ENCODE data around the gene MYO9A.

The MYO9A gene

GRCh38 chr15:71809346-71809745 lies 308.6 kb downstream of the MYO9A start:
- no peak for DNase-seq (ENCODE audit: low spot score)

GRCh38 chr15:71808311-71809020 lies 309.5 kb downstream of the MYO9A start:
- DNase-seq (ENCODE audit: low spot score) = no peak

GRCh38 chr15:71807691-71808091 lies 310.3 kb downstream of the MYO9A start:
- DNase-seq (ENCODE audit: low spot score) = no peak

- DNase-seq (ENCODE audit: low spot score) = no peak
These were observed 310.8 kb downstream of the MYO9A start for GRCh38 chr15:71807125-71807629.

- DNase-seq (ENCODE audit: low spot score) = no peak
These were observed 311.5 kb downstream of the MYO9A start for GRCh38 chr15:71806452-71806931.

GRCh38 chr15:71804695-71805470 lies 313.1 kb downstream of the MYO9A start:
- no peak for DNase-seq (ENCODE audit: low spot score)

GRCh38 chr15:71804226-71804625 lies 313.7 kb downstream of the MYO9A start:
- DNase-seq (ENCODE audit: low spot score) = no peak

GRCh38 chr15:71802770-71803169 lies 315.2 kb downstream of the MYO9A start:
- DNase-seq (ENCODE audit: low spot score) = no peak

GRCh38 chr15:71801935-71802655 lies 315.9 kb downstream of the MYO9A start:
- DNase-seq (ENCODE audit: low spot score) = no peak

- DNase-seq (ENCODE audit: low spot score) = peak; percentile 54
These were observed 316.9 kb downstream of the MYO9A start for GRCh38 chr15:71800835-71801745.

GRCh38 chr15:71800190-71800589 lies 317.8 kb downstream of the MYO9A start:
- no peak for DNase-seq (ENCODE audit: low spot score)

GRCh38 chr15:71798641-71799040 lies 319.3 kb downstream of the MYO9A start:
- DNase-seq (ENCODE audit: low spot score) = no peak

GRCh38 chr15:71792521-71792920 lies 325.4 kb downstream of the MYO9A start:
- DNase-seq (ENCODE audit: low spot score) = peak; percentile 53

- no peak for DNase-seq (ENCODE audit: low spot score)
These were observed 326.0 kb downstream of the MYO9A start for GRCh38 chr15:71791975-71792374.

- DNase-seq (ENCODE audit: low spot score) = peak; percentile 40
These were observed 327.9 kb downstream of the MYO9A start for GRCh38 chr15:71790081-71790480.

GRCh38 chr15:71789616-71790015 lies 328.3 kb downstream of the MYO9A start:
- DNase-seq (ENCODE audit: low spot score) = no peak

- no peak for DNase-seq (ENCODE audit: low spot score)
These were observed 329.0 kb downstream of the MYO9A start for GRCh38 chr15:71788646-71789579.

GRCh38 chr15:71786673-71787072 lies 331.3 kb downstream of the MYO9A start:
- DNase-seq (ENCODE audit: low spot score) = no peak

- no peak for DNase-seq (ENCODE audit: low spot score)
These were observed 332.0 kb downstream of the MYO9A start for GRCh38 chr15:71785996-71786395.

GRCh38 chr15:71784719-71785118 lies 333.2 kb downstream of the MYO9A start:
- DNase-seq (ENCODE audit: low spot score) = no peak
